Measurements from ENCODE around the gene CDYL2.

DNA sequence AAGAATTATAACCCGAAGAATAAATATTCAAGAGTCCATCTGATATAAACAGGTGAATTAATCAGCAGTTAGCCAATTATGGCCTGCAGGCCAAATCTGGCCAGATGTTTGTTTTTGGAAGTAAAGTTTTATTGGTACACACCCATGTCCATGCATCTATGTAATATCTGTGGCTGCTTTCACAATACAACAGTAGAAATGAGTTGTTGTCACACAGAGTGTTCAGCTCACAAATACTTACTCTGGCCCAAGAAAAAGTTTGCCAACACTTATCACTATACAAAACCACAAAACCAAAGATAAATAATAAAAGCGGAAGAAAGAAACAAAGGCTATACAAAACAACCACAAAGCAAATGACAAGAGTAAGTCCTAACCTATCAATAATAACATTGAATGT lies 109.4 kb downstream of the CDYL2 start:
- TF ChIP-seq, protein P1, sequence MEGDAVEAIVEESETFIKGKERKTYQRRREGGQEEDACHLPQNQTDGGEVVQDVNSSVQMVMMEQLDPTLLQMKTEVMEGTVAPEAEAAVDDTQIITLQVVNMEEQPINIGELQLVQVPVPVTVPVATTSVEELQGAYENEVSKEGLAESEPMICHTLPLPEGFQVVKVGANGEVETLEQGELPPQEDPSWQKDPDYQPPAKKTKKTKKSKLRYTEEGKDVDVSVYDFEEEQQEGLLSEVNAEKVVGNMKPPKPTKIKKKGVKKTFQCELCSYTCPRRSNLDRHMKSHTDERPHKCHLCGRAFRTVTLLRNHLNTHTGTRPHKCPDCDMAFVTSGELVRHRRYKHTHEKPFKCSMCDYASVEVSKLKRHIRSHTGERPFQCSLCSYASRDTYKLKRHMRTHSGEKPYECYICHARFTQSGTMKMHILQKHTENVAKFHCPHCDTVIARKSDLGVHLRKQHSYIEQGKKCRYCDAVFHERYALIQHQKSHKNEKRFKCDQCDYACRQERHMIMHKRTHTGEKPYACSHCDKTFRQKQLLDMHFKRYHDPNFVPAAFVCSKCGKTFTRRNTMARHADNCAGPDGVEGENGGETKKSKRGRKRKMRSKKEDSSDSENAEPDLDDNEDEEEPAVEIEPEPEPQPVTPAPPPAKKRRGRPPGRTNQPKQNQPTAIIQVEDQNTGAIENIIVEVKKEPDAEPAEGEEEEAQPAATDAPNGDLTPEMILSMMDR (IDR thresholded peaks at IDR 0.05): no peak
- no peak for TF ChIP-seq ZFX (IDR thresholded peaks at IDR 0.05; ENCODE audit: borderline replicate concordance)

All from 22Rv1 (cell line).